AG20443 (cell line): ENCODE results near the gene SPEF1.

ENCODE experiments used
- DNase-seq: peaks from one replicate; pipeline ENCODE4 v3.0.0; 2012; ENCODE audit warnings: low spot score, mixed read lengths

SPEF1 gene

GRCh38 chr20:3787324-3788014 is 6.2 kb upstream of the SPEF1 start:
- DNase-seq: no peak

- peak; percentile 96 for DNase-seq
These were observed 5.5 kb upstream of the SPEF1 start, which contains the start of gene CENPB for GRCh38 chr20:3786665-3787323. Gene CENPB (minus strand): TSS chr20:3786740. CDS start chr20:3786483, 257 bp downstream.

- peak; percentile 53 for DNase-seq
These were observed 4.9 kb upstream of the SPEF1 start for GRCh38 chr20:3786126-3786484.

- peak; percentile 20 for DNase-seq
These were observed 4.2 kb upstream of the SPEF1 start for GRCh38 chr20:3785240-3786125.

- no peak for DNase-seq
These were observed 3.6 kb upstream of the SPEF1 start for GRCh38 chr20:3784863-3785239.

GRCh38 chr20:3784216-3784853 is 3.1 kb upstream of the SPEF1 start:
- DNase-seq: peak; percentile 16

- DNase-seq: no peak
These were observed 2.4 kb upstream of the SPEF1 start for GRCh38 chr20:3783511-3784195.

GRCh38 chr20:3783068-3783489 is 1.8 kb upstream of the SPEF1 start:
- no peak for DNase-seq

GRCh38 chr20:3782597-3782996 is 1.3 kb upstream of the SPEF1 start:
- DNase-seq: no peak

GRCh38 chr20:3778976-3779375 is 2.3 kb downstream of the SPEF1 start:
- no peak for DNase-seq

- peak; percentile 87 for DNase-seq
These were observed 3.3 kb downstream of the SPEF1 start for GRCh38 chr20:3777716-3778629.

GRCh38 chr20:3777381-3777715 is 3.9 kb downstream of the SPEF1 start:
- DNase-seq: no peak

- DNase-seq: no peak
These were observed 5.7 kb downstream of the SPEF1 start for GRCh38 chr20:3775457-3776108.

- no peak for DNase-seq
These were observed 9.6 kb downstream of the SPEF1 start for GRCh38 chr20:3771552-3772058.

GRCh38 chr20:3768342-3769130 is 12.7 kb downstream of the SPEF1 start:
- DNase-seq: peak; percentile 78

GRCh38 chr20:3767427-3768341 is 13.6 kb downstream of the SPEF1 start, which contains the start of gene ADISSP:
Gene ADISSP (minus strand): TSS chr20:3767753. CDS start chr20:3760100, 7,653 bp downstream.
- peak; percentile 99 for DNase-seq

GRCh38 chr20:3767110-3767426 is 14.2 kb downstream of the SPEF1 start:
- no peak for DNase-seq
